B cell (primary cell): Measurements from ENCODE around the gene KCNIP1.

Experiments
- CTCF ChIP-seq: fragments of 200-600 bp; IDR thresholded peaks from one replicate; pipeline ENCODE4 v1.8.0; 2022; ENCODE audit warnings: antibody characterized with exemption, mild to moderate bottlenecking
- EZH2 ChIP-seq: IDR thresholded peaks from 2 replicates; pipeline ENCODE4 v1.6.1; 2012; ENCODE audit warnings: borderline replicate concordance, low read depth, mild to moderate bottlenecking, moderate library complexity, low read length; ENCODE audit not compliant: insufficient read depth, poor library complexity, severe bottlenecking

GRCh38 chr5:170493028-170493820 lies 10.6 kb upstream of the KCNIP1 start:
- no peak for TF ChIP-seq CTCF
- TF ChIP-seq EZH2 = no peak
